SK-N-SH (cell line): ENCODE data around the gene TIMP2. TPM values are rescaled to one million over a fixed set of nuclear protein-coding genes. Genes with fewer than 3 reads are reported as not detected.

Source experiments
- CTCF ChIA-PET: fragments of 300-600, 350-600 bp; formaldehyde crosslinking; extraction: SDS; loops from one replicate; lab custom pipeline; 2021; lab: Yijun Ruan, JAX
- POLR2A ChIA-PET: fragments of 350-600 bp; sonication (Branson Sonifier 250); formaldehyde crosslinking; extraction: SDS; loops from one replicate; lab custom pipeline; 2020; ENCODE audit warnings: antibody characterized with exemption, inconsistent platforms; lab: Yijun Ruan, JAX
- DNase-seq: peaks from one replicate; pipeline ENCODE4 v3.0.0; 2012
- H2AFZ ChIP-seq: fragments of 200-600 bp; sonication (generic); 2 replicates; pipeline ENCODE4 v1.8.1; 2016; ENCODE audit warnings: antibody characterized with exemption, mild to moderate bottlenecking, low read depth
- H3F3A ChIP-seq: fragments of 200-600 bp; sonication (generic); replicated peaks from 2 replicates; pipeline ENCODE3; 2016; ENCODE audit warnings: antibody characterized with exemption, mild to moderate bottlenecking; ENCODE audit not compliant: insufficient read depth
- H3K27ac ChIP-seq, 2 experiments: fragments of 200-500 bp in 1 of 2; fragments of 200-600 bp in 1 of 2; sonication (Bioruptor generic) in 1 of 2; sonication (generic), shearing (Covaris generic) in 1 of 2; 2 replicates each; pipeline versions ENCODE4 v1.5.1 to v1.6.1; 2014 to 2016; ENCODE audit warnings: low read depth in 2 of 2, inconsistent platforms in 1 of 2, low read length in 1 of 2, mild to moderate bottlenecking in 1 of 2, mixed read lengths in 1 of 2
- H3K27me3 ChIP-seq: fragments of 200-600 bp; sonication (generic), shearing (Covaris generic); 2 replicates; pipeline ENCODE4 v1.6.1; 2016; ENCODE audit warnings: mixed run types; ENCODE audit not compliant: insufficient read depth
- H3K36me3 ChIP-seq, 2 experiments: fragments of 200-500 bp in 1 of 2; fragments of 200-600 bp in 1 of 2; sonication (Bioruptor generic) in 1 of 2; sonication (generic) in 1 of 2; replicated peaks in 1 of 2; 2 replicates each; pipeline versions ENCODE3 to v1.5.1; 2014 to 2016; ENCODE audit warnings: low read length in 1 of 2, mild to moderate bottlenecking in 1 of 2; ENCODE audit not compliant: insufficient read depth in 2 of 2, control insufficient read depth in 1 of 2
- H3K4me1 ChIP-seq, 2 experiments: fragments of 200-500 bp in 1 of 2; fragments of 200-600 bp in 1 of 2; sonication (Bioruptor generic) in 1 of 2; sonication (generic), shearing (Covaris generic) in 1 of 2; 2 replicates each; pipeline versions ENCODE4 v1.5.1 to v1.6.1; 2014 to 2016; ENCODE audit warnings: low read depth in 1 of 2, low read length in 1 of 2, mixed run types in 1 of 2; ENCODE audit not compliant: insufficient read depth in 2 of 2, control insufficient read depth in 1 of 2
- H3K4me2 ChIP-seq: fragments of 200-600 bp; sonication (generic), shearing (Covaris generic); 2 replicates; pipeline ENCODE4 v1.6.1; 2017; ENCODE audit warnings: mixed run types
- H3K4me3 ChIP-seq, 2 experiments: fragments of 200-500 bp in 1 of 2; fragments of 200-600 bp in 1 of 2; sonication (Bioruptor generic) in 1 of 2; sonication (generic), shearing (Covaris generic) in 1 of 2; 2 replicates each; pipeline versions ENCODE4 v1.5.1 to v1.8.1; 2014 to 2016; ENCODE audit warnings: low read depth in 2 of 2, inconsistent platforms in 1 of 2, low read length in 1 of 2, mild to moderate bottlenecking in 1 of 2, mixed read lengths in 1 of 2, moderate library complexity in 1 of 2
- H3K79me2 ChIP-seq: fragments of 200-600 bp; sonication (generic); 2 replicates; pipeline ENCODE4 v1.8.1; 2017; ENCODE audit warnings: mild to moderate bottlenecking; ENCODE audit not compliant: insufficient read depth
- H3K9ac ChIP-seq: fragments of 200-600 bp; sonication (generic); 2 replicates; pipeline ENCODE4 v1.6.1; 2017; ENCODE audit warnings: mixed run types
- H3K9me2 ChIP-seq: fragments of 200-600 bp; sonication (generic); 2 replicates; pipeline ENCODE4 v1.6.1; 2017; ENCODE audit warnings: mixed run types
- H3K9me3 ChIP-seq: fragments of 200-600 bp; sonication (generic); 2 replicates; pipeline ENCODE4 v1.6.1; 2017; ENCODE audit warnings: mixed run types, mild to moderate bottlenecking, moderate library complexity
- H4K20me1 ChIP-seq: fragments of 200-600 bp; sonication (generic); 2 replicates; pipeline ENCODE4 v1.6.1; 2017; ENCODE audit warnings: mild to moderate bottlenecking, mixed run types; ENCODE audit not compliant: insufficient read depth
- CHD2 ChIP-seq: fragments of 150-350 bp; IDR thresholded peaks from 2 replicates; pipeline ENCODE4 v1.6.1; 2018; ENCODE audit warnings: low read length; ENCODE audit not compliant: partially characterized antibody
- ELF1 ChIP-seq: IDR thresholded peaks from 2 replicates; pipeline ENCODE4 v1.4.0; 2012
- GABPA ChIP-seq: IDR thresholded peaks from 2 replicates; pipeline ENCODE4 v1.4.0; 2012; ENCODE audit warnings: low read depth, mild to moderate bottlenecking
- MEF2A ChIP-seq: IDR thresholded peaks from 2 replicates; pipeline ENCODE4 v1.4.0; 2012; ENCODE audit warnings: low read depth, borderline replicate concordance
- MXI1 ChIP-seq: IDR thresholded peaks from 2 replicates; pipeline ENCODE4 v1.6.1; 2012; ENCODE audit warnings: mild to moderate bottlenecking, low read depth, low read length, improper control_type of control experiment
- NFIC ChIP-seq: IDR thresholded peaks from 2 replicates; pipeline ENCODE4 v1.4.0; 2012; ENCODE audit warnings: borderline replicate concordance
- NRF1 ChIP-seq: IDR thresholded peaks from 2 replicates; pipeline ENCODE4 v1.6.1; 2012; ENCODE audit warnings: low read depth, mild to moderate bottlenecking, low read length
- POLR2AphosphoS5 ChIP-seq: IDR thresholded peaks from 2 replicates; pipeline ENCODE4 v1.6.1; 2012; ENCODE audit warnings: low read depth, low read length
- RAD21 ChIP-seq: IDR thresholded peaks from 2 replicates; pipeline ENCODE4 v1.6.1; 2012; ENCODE audit warnings: mild to moderate bottlenecking, low read length
- RXRA ChIP-seq: IDR thresholded peaks from 2 replicates; pipeline ENCODE4 v1.4.0; 2012; ENCODE audit warnings: low read depth, mild to moderate bottlenecking, borderline replicate concordance
- TEAD4 ChIP-seq: IDR thresholded peaks from 2 replicates; pipeline ENCODE4 v1.4.0; 2012; ENCODE audit warnings: mild to moderate bottlenecking, borderline replicate concordance; ENCODE audit not compliant: insufficient read depth
- YY1 ChIP-seq: IDR thresholded peaks from 2 replicates; pipeline ENCODE4 v1.4.0; 2012; ENCODE audit warnings: low read depth, mild to moderate bottlenecking
- WGBS: methylation state at CpG from one replicate; pipeline ENCODE4 v1.1.6; 2017; ENCODE audit warnings: low lambda C conversion rate; 5-methylcytosine and 5-hydroxymethylcytosine counted together
- polyA plus RNA-seq, 3 experiments: library from polyadenylated mRNA; depleted of rRNA; stranded (reverse); fragments of >200 nt; gene quantifications; 2 replicates each; pipeline ENCODE4 v1.2.3, GENCODE V29; 2012
- TF ChIP-seq, protein P1 (sequence below): IDR thresholded peaks from 2 replicates; pipeline ENCODE4 v1.4.0; 2012; ENCODE audit warnings: low read depth
- TF ChIP-seq, protein P2 (sequence below): IDR thresholded peaks from 2 replicates; pipeline ENCODE4 v1.6.1; 2012; ENCODE audit warnings: mild to moderate bottlenecking, low read depth, low read length, moderate library complexity
- TF ChIP-seq, protein P3 (sequence below): IDR thresholded peaks from 2 replicates; pipeline ENCODE4 v1.4.0; 2012; ENCODE audit warnings: low read depth, borderline replicate concordance

The TIMP2 gene
- polyA plus RNA-seq, 1 of the 3 experiments (the other 2 are of a cell fraction) = 441 TPM

DNA sequence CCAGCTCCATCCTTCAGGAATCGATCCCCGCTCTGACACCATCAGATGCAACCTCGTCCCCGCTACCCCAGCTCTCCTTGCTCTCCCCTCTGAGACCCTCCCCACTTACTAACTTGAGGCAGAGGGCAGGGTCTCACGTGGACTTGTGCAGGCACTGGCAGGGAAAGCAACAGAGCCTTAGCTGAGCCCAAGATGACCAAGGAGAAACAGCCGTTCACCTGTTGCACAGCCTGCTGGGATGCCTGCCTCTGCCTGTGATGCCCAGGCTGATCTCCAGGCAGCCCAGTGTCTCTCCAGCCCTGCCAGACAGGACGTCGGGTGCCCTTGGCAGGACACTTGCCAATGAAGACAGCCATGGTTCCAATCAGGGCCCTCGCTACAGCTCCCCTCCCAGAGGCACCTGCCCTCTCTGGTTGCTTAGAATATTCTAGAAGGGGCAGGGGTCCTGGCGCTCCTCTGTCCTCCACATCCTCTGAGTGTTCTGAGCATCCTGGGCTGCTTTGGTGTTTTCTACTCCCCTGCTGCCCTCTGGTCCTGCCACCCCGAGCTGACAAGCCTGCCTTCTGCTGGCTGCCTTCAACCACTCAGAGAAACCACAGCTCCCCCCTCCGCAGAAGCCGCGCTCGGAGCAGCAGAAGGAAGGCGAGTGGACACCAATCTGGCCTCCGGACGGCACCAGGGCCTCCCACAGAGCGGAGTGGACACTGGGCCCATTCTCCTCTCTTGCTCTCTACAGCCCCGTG is 28.9 kb downstream of the TIMP2 start:
- H2AFZ ChIP-seq = no peak overlapping the region
- TF ChIP-seq GABPA = no peak
- no peak for TF ChIP-seq RXRA
- no peak for TF ChIP-seq YY1
- TF ChIP-seq POLR2AphosphoS5 = no peak
- TF ChIP-seq TEAD4 = no peak
- TF ChIP-seq, protein P1, sequence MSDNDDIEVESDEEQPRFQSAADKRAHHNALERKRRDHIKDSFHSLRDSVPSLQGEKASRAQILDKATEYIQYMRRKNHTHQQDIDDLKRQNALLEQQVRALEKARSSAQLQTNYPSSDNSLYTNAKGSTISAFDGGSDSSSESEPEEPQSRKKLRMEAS = no peak
- TF ChIP-seq ELF1 = no peak
- TF ChIP-seq NFIC = no peak
- TF ChIP-seq MEF2A = no peak
- TF ChIP-seq, protein P2, sequence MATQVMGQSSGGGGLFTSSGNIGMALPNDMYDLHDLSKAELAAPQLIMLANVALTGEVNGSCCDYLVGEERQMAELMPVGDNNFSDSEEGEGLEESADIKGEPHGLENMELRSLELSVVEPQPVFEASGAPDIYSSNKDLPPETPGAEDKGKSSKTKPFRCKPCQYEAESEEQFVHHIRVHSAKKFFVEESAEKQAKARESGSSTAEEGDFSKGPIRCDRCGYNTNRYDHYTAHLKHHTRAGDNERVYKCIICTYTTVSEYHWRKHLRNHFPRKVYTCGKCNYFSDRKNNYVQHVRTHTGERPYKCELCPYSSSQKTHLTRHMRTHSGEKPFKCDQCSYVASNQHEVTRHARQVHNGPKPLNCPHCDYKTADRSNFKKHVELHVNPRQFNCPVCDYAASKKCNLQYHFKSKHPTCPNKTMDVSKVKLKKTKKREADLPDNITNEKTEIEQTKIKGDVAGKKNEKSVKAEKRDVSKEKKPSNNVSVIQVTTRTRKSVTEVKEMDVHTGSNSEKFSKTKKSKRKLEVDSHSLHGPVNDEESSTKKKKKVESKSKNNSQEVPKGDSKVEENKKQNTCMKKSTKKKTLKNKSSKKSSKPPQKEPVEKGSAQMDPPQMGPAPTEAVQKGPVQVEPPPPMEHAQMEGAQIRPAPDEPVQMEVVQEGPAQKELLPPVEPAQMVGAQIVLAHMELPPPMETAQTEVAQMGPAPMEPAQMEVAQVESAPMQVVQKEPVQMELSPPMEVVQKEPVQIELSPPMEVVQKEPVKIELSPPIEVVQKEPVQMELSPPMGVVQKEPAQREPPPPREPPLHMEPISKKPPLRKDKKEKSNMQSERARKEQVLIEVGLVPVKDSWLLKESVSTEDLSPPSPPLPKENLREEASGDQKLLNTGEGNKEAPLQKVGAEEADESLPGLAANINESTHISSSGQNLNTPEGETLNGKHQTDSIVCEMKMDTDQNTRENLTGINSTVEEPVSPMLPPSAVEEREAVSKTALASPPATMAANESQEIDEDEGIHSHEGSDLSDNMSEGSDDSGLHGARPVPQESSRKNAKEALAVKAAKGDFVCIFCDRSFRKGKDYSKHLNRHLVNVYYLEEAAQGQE = no peak
- no peak for TF ChIP-seq NRF1
- no peak overlapping the region for H3K9ac ChIP-seq
- 93% methylated on average over 20 of the region's 20 CpGs for WGBS
- ChIA-PET POLR2A (no interaction called here), CTCF (interaction anchor here (0.9 to 7.4 kb wide), 7 partner anchors 8 to 75 kb away, joined by 3 to 44 read pairs (median 5); no protein-coding TSS in a partner anchor)
- peak overlapping the region in 1 of 2 experiments; percentile 22; a peak in 1 of 4 replicates for H3K27ac ChIP-seq
- no peak overlapping the region for H3K4me2 ChIP-seq
- peaks cover 9% of the 10 kb centered on the region for H3F3A ChIP-seq
- peaks cover 100% of the 10 kb centered on the region for H4K20me1 ChIP-seq
- peaks cover 99% of the 10 kb centered on the region for H3K79me2 ChIP-seq
- H3K4me1 ChIP-seq = peaks cover 0 to 70% of the 10 kb centered on the region in 2 experiments; a peak in 2 of 4 replicates
- H3K9me2 ChIP-seq = no peaks in the 10 kb centered on the region
- H3K9me3 ChIP-seq = no peaks in the 10 kb centered on the region
- no peaks in the 10 kb centered on the region for H3K27me3 ChIP-seq
- no peak overlapping the region for H3K4me3 ChIP-seq
- H3K36me3 ChIP-seq = peaks cover 13 to 20% of the 10 kb centered on the region in 2 experiments
- DNase-seq = peak; percentile 39

DNA sequence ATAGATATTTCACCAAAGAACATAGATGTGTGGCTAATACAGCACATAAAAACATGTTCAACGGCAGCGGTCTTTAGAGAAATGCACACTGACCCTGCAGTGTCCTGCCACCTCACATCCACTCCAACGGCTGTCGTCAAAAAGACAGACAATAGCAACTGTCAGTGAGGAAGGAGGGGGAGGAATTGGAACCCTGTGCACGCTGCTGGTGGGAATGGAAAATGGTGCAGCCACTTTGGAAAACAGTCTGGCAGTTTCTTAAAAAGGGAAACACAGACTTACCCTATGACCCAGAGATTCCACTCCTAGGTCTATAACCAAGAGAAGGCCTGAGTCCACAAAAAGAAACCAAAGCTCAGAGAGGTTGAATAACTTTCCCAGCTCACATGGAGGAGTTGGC is 29.9 kb downstream of the TIMP2 start:
- 91% methylated on average over 5 of the region's 5 CpGs for WGBS
- peaks cover 12 to 16% of the 10 kb centered on the region in 2 experiments for H3K36me3 ChIP-seq
- H3K27me3 ChIP-seq = no peaks in the 10 kb centered on the region
- H2AFZ ChIP-seq = no peak overlapping the region
- ChIA-PET POLR2A (no interaction called here), CTCF (interaction anchor here (1.2 to 7.4 kb wide), 6 partner anchors 9 to 76 kb away, joined by 3 to 44 read pairs (median 10); no protein-coding TSS in a partner anchor)
- peaks cover 99% of the 10 kb centered on the region for H3K79me2 ChIP-seq
- peaks cover 97% of the 10 kb centered on the region for H4K20me1 ChIP-seq
- H3F3A ChIP-seq = peaks cover 13% of the 10 kb centered on the region
- peaks cover 0 to 79% of the 10 kb centered on the region in 2 experiments; a peak in 2 of 4 replicates for H3K4me1 ChIP-seq
- no peak for TF ChIP-seq RAD21
- no peak for TF ChIP-seq CHD2
- TF ChIP-seq, protein P3, sequence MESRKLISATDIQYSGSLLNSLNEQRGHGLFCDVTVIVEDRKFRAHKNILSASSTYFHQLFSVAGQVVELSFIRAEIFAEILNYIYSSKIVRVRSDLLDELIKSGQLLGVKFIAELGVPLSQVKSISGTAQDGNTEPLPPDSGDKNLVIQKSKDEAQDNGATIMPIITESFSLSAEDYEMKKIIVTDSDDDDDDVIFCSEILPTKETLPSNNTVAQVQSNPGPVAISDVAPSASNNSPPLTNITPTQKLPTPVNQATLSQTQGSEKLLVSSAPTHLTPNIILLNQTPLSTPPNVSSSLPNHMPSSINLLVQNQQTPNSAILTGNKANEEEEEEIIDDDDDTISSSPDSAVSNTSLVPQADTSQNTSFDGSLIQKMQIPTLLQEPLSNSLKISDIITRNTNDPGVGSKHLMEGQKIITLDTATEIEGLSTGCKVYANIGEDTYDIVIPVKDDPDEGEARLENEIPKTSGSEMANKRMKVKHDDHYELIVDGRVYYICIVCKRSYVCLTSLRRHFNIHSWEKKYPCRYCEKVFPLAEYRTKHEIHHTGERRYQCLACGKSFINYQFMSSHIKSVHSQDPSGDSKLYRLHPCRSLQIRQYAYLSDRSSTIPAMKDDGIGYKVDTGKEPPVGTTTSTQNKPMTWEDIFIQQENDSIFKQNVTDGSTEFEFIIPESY = no peak
- TF ChIP-seq TEAD4 = no peak
- TF ChIP-seq MXI1 = no peak
- no peak overlapping the region for H3K4me3 ChIP-seq
- H3K9ac ChIP-seq = no peak overlapping the region
- H3K9me2 ChIP-seq = no peaks in the 10 kb centered on the region
- no peaks in the 10 kb centered on the region for H3K9me3 ChIP-seq
- no peak for DNase-seq
- H3K27ac ChIP-seq = peak overlapping the region in 1 of 2 experiments; percentile 22; a peak in 1 of 4 replicates
- H3K4me2 ChIP-seq = no peak overlapping the region
